H1 (cell line): Measurements from ENCODE around the gene ACBD6. TPM values are rescaled to one million over a fixed set of nuclear protein-coding genes. Genes with fewer than 3 reads are reported as not detected.

Experiments
- CTCF ChIA-PET: fragments of 300-600 bp; sonication (Branson Sonifier 250); formaldehyde crosslinking; loops from one replicate; lab custom pipeline; 2021; ENCODE audit not compliant: partially characterized antibody; lab: Charles Lee
- POLR2A ChIA-PET: fragments of 300-600 bp; sonication (Branson Sonifier 250); formaldehyde crosslinking; loops from one replicate; lab custom pipeline; 2021; ENCODE audit warnings: inconsistent platforms; ENCODE audit not compliant: partially characterized antibody; lab: Charles Lee
- DNase-seq, 2 experiments: peaks; one replicate each; pipeline versions ENCODE4 v3.0.0 to v3.0.0-alpha.2; 2010 to 2022; ENCODE audit warnings: low spot score in 2 of 2, low read depth in 1 of 2, mixed read lengths in 1 of 2
- FAIRE-seq: peaks from 2 replicates; lab custom pipeline; 2011; peaks lifted over from hg19 to GRCh38; lab: Jason Lieb, UNC
- H2AFZ ChIP-seq: 2 replicates; pipeline ENCODE4 v1.8.1; 2012; ENCODE audit warnings: low read length, inconsistent platforms
- H2AK5ac ChIP-seq: 2 replicates; pipeline ENCODE4 v1.6.1; 2013; ENCODE audit warnings: low read depth, low read length
- H2BK120ac ChIP-seq: replicated peaks from 2 replicates; pipeline ENCODE3; 2013; ENCODE audit warnings: low read depth, low read length, inconsistent platforms
- H2BK12ac ChIP-seq: 2 replicates; pipeline ENCODE4 v1.6.1; 2013; ENCODE audit warnings: low read depth, low read length
- H2BK15ac ChIP-seq: 2 replicates; pipeline ENCODE4 v1.6.1; 2013; ENCODE audit warnings: low read length
- H2BK20ac ChIP-seq: 2 replicates; pipeline ENCODE4 v1.6.1; 2013; ENCODE audit warnings: low read length
- H2BK5ac ChIP-seq: 2 replicates; pipeline ENCODE4 v1.6.1; 2013; ENCODE audit warnings: low read depth, low read length
- H3K14ac ChIP-seq: 2 replicates; pipeline ENCODE4 v1.6.1; 2013; ENCODE audit warnings: inconsistent platforms; ENCODE audit not compliant: insufficient read length
- H3K18ac ChIP-seq: 2 replicates; pipeline ENCODE4 v1.6.1; 2013; ENCODE audit warnings: low read length; ENCODE audit errors: extremely low read depth
- H3K23ac ChIP-seq: 2 replicates; pipeline ENCODE4 v1.6.1; 2013; ENCODE audit warnings: inconsistent platforms; ENCODE audit not compliant: insufficient read length
- H3K23me2 ChIP-seq: 2 replicates; pipeline ENCODE4 v1.6.1; 2013; ENCODE audit warnings: low read depth, low read length
- H3K27ac ChIP-seq: 2 replicates; pipeline ENCODE4 v1.6.1; 2011; ENCODE audit warnings: low read depth, low read length, inconsistent platforms
- H3K27me3 ChIP-seq, 4 experiments: replicated peaks in 1 of 4; 1 replicate in 1 of 4; 2 replicates in 3 of 4; pipeline versions ENCODE4 v1.6.1 to v1.8.1; 2011 to 2013; ENCODE audit warnings: low read length in 3 of 4, mild to moderate bottlenecking in 3 of 4, inconsistent platforms in 2 of 4, mixed read lengths in 2 of 4, moderate library complexity in 1 of 4; ENCODE audit not compliant: control insufficient read depth in 3 of 4, insufficient read depth in 3 of 4; ENCODE audit errors: extremely low read depth in 1 of 4
- H3K36me3 ChIP-seq, 4 experiments: 2 replicates each; pipeline versions ENCODE4 v1.6.1 to v1.8.1; 2011 to 2013; ENCODE audit warnings: mild to moderate bottlenecking in 4 of 4, low read length in 3 of 4, moderate library complexity in 2 of 4, control low read depth in 1 of 4, inconsistent platforms in 1 of 4; ENCODE audit not compliant: insufficient read depth in 4 of 4, control insufficient read depth in 2 of 4
- H3K4ac ChIP-seq: replicated peaks from 2 replicates; pipeline ENCODE3; 2013; ENCODE audit warnings: low read length, low read depth, mixed read lengths, inconsistent platforms; ENCODE audit not compliant: insufficient read length
- H3K4me1 ChIP-seq, 4 experiments: replicated peaks in 1 of 4; 1 replicate in 1 of 4; 2 replicates in 3 of 4; pipeline versions ENCODE4 v1.6.1 to v1.8.1; 2011 to 2013; ENCODE audit warnings: low read length in 3 of 4, inconsistent platforms in 2 of 4, mixed read lengths in 1 of 4; ENCODE audit not compliant: insufficient read depth in 4 of 4, control insufficient read depth in 3 of 4
- H3K4me2 ChIP-seq, 2 experiments: 2 replicates each; pipeline versions ENCODE4 v1.6.1 to v1.8.1; 2011 to 2013; ENCODE audit warnings: low read depth in 2 of 2, low read length in 2 of 2, control low read depth in 1 of 2, inconsistent platforms in 1 of 2, mild to moderate bottlenecking in 1 of 2; ENCODE audit not compliant: insufficient read depth in 1 of 2
- H3K4me3 ChIP-seq, 4 experiments: fragments of 200-600, 300-600 bp in 1 of 4; sonication (generic), shearing (Covaris generic), sonication (Bioruptor Twin) in 1 of 4; 2 replicates each; pipeline versions ENCODE4 v1.5.1 to v1.8.1; 2011 to 2016; ENCODE audit warnings: low read length in 4 of 4, low read depth in 3 of 4, control low read depth in 2 of 4, inconsistent platforms in 2 of 4, mild to moderate bottlenecking in 2 of 4, mixed read lengths in 1 of 4, moderate library complexity in 1 of 4; ENCODE audit not compliant: insufficient read depth in 2 of 4; ENCODE audit errors: extremely low read depth in 1 of 4
- H3K56ac ChIP-seq: replicated peaks from 2 replicates; pipeline ENCODE3; 2013; ENCODE audit warnings: low read depth, mild to moderate bottlenecking, mixed read lengths, low read length, inconsistent platforms; ENCODE audit not compliant: insufficient read length
- H3K79me1 ChIP-seq: 2 replicates; pipeline ENCODE4 v1.6.1; 2013; ENCODE audit warnings: low read depth, low read length, control low read depth
- H3K79me2 ChIP-seq, 2 experiments: 2 replicates each; pipeline versions ENCODE4 v1.6.1 to v1.8.1; 2012 to 2013; ENCODE audit warnings: low read length in 2 of 2, mild to moderate bottlenecking in 2 of 2, inconsistent platforms in 1 of 2; ENCODE audit not compliant: insufficient read depth in 2 of 2, control insufficient read depth in 1 of 2
- H3K9ac ChIP-seq, 4 experiments: replicated peaks in 1 of 4; 1 replicate in 1 of 4; 2 replicates in 3 of 4; pipeline versions ENCODE4 v1.6.1 to v1.8.1; 2011 to 2013; ENCODE audit warnings: low read depth in 3 of 4, low read length in 3 of 4, control low read depth in 2 of 4, mild to moderate bottlenecking in 2 of 4, moderate library complexity in 2 of 4, inconsistent platforms in 1 of 4; ENCODE audit errors: extremely low read depth in 1 of 4
- H3K9me3 ChIP-seq, 2 experiments: 2 replicates each; pipeline versions ENCODE4 v1.6.1 to v1.8.1; 2012 to 2013; ENCODE audit warnings: mild to moderate bottlenecking in 2 of 2, moderate library complexity in 2 of 2, control low read depth in 1 of 2, inconsistent platforms in 1 of 2, low read depth in 1 of 2, low read length in 1 of 2, mixed read lengths in 1 of 2; ENCODE audit not compliant: insufficient read depth in 2 of 2
- H4K20me1 ChIP-seq, 2 experiments: replicated peaks in 1 of 2; 2 replicates each; pipeline versions ENCODE3 to v1.8.1; 2011 to 2013; ENCODE audit warnings: inconsistent platforms in 2 of 2, low read length in 2 of 2, mild to moderate bottlenecking in 1 of 2; ENCODE audit not compliant: insufficient read depth in 2 of 2, control insufficient read depth in 1 of 2
- H4K5ac ChIP-seq: 2 replicates; pipeline ENCODE4 v1.6.1; 2013; ENCODE audit warnings: low read length, low read depth, mixed read lengths, inconsistent platforms; ENCODE audit not compliant: insufficient read length
- H4K8ac ChIP-seq: 2 replicates; pipeline ENCODE4 v1.8.0; 2013; ENCODE audit warnings: mild to moderate bottlenecking, moderate library complexity, low read length, inconsistent platforms; ENCODE audit not compliant: insufficient read depth; ENCODE audit errors: extremely low read depth
- H4K91ac ChIP-seq: replicated peaks from 2 replicates; pipeline ENCODE3; 2013; ENCODE audit warnings: low read length, mixed read lengths, inconsistent platforms; ENCODE audit not compliant: insufficient read length
- BRCA1 ChIP-seq: IDR thresholded peaks from 2 replicates; pipeline ENCODE4 v1.6.1; 2012; ENCODE audit warnings: low read depth, low read length, improper control_type of control experiment
- CBX5 ChIP-seq: fragments of 300-800, 300-1000 bp; sonication (generic); IDR thresholded peaks from 2 replicates; pipeline ENCODE4 v1.7.1; 2016; ENCODE audit warnings: antibody characterized with exemption, low read length, low read depth
- CHD1 ChIP-seq: IDR thresholded peaks from 2 replicates; pipeline ENCODE4 v1.6.1; 2012; ENCODE audit warnings: low read depth, low read length, improper control_type of control experiment
- CHD2 ChIP-seq: IDR thresholded peaks from 2 replicates; pipeline ENCODE4 v1.6.1; 2012; ENCODE audit warnings: low read length, improper control_type of control experiment
- JUN ChIP-seq: IDR thresholded peaks from 2 replicates; pipeline ENCODE4 v1.6.1; 2011; ENCODE audit warnings: low read depth, mild to moderate bottlenecking, improper control_type of control experiment, low read length
- SP1 ChIP-seq: IDR thresholded peaks from 2 replicates; pipeline ENCODE4 v1.6.1; 2011; ENCODE audit warnings: low read depth, low read length
- TAF1 ChIP-seq: IDR thresholded peaks from 2 replicates; pipeline ENCODE4 v1.6.1; 2011; ENCODE audit warnings: mild to moderate bottlenecking, low read depth, low read length
- WGBS, 2 experiments: shearing (Covaris generic) in 1 of 2; methylation state at CpG; one replicate each; pipeline versions ENCODE4 v1.1.6 to v1.1.7; 2013 to 2015; ENCODE audit warnings: low lambda C conversion rate in 2 of 2, mixed read lengths in 2 of 2, inconsistent platforms in 1 of 2, low coverage in 1 of 2, missing lambda C conversion rate in 1 of 2; ENCODE audit not compliant: insufficient replicate concordance in 2 of 2, insufficient coverage in 1 of 2, insufficient read length in 1 of 2; ENCODE audit errors: extremely low coverage in 1 of 2, missing lambda C conversion rate in 1 of 2; 5-methylcytosine and 5-hydroxymethylcytosine counted together
- polyA plus RNA-seq, 7 experiments: library from polyadenylated mRNA; depleted of rRNA in 3 of 7; stranded (reverse) in 5 of 7; unstranded in 2 of 7; fragments of >200 nt in 5 of 7; fragments of 200-250 nt in 2 of 7; gene quantifications; 1 replicate in 5 of 7; 2 replicates in 1 of 7; 4 replicates in 1 of 7; pipeline versions ENCODE4 v1.2.1 to v1.2.3, GENCODE V29; 2011 to 2013; ENCODE audit warnings: missing spikeins in 2 of 7, mixed read lengths in 2 of 7
- total RNA-seq: library from RNA; stranded (reverse); fragmentation: NEBNext Ultra II Directional; extraction: Animal tissue kit (Norgen Biotek cat#: 25700); gene quantifications from 2 replicates; pipeline ENCODE4 v1.2.1, GENCODE V29; 2021
- TF ChIP-seq, protein P1 (sequence below): IDR thresholded peaks from 2 replicates; pipeline ENCODE4 v1.6.1; 2011; ENCODE audit warnings: low read depth, mild to moderate bottlenecking, low read length; ENCODE audit not compliant: insufficient read depth

The ACBD6 gene
- total and polyA plus RNA-seq, 2 of the 8 experiments (the other 6 are each of a cell fraction or from before 2014, with no cell fraction given): 52.0 to 67.7 TPM

DNA sequence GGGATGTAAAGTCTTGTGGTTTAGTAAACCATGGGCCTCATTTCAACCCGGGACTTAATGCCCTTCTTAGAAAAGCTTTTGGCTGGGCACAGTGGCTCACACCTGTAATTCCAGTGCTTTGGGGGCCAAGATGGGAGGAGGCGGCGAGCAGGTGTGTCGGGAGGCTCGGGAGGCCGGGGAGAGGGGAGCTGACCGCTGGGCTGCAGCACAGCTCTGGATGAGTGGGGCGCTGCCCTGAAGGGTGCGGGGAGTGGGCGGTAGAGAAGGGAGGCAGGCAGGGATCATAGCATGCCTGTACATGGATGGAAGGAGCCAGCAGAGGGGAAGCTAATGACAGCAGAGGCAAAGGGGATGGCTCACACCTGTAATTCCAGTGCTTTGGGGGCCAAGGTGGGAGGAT lies 241.3 kb downstream of the ACBD6 start:
- no peak overlapping the region for H4K8ac ChIP-seq
- H2AK5ac ChIP-seq: no peak overlapping the region
- TF ChIP-seq CBX5: no peak
- TF ChIP-seq, protein P1, sequence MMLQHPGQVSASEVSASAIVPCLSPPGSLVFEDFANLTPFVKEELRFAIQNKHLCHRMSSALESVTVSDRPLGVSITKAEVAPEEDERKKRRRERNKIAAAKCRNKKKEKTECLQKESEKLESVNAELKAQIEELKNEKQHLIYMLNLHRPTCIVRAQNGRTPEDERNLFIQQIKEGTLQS: no peak
- TF ChIP-seq CHD2: no peak
- TF ChIP-seq TAF1: no peak
- no peak for TF ChIP-seq BRCA1
- TF ChIP-seq SP1: no peak
- TF ChIP-seq CHD1: no peak
- no peak for TF ChIP-seq JUN
- no peak for DNase-seq
- no peaks in the 10 kb centered on the region for H3K79me1 ChIP-seq
- no peak overlapping the region for H4K5ac ChIP-seq
- no peak overlapping the region for H2BK120ac ChIP-seq
- H4K20me1 ChIP-seq: no peaks in the 10 kb centered on the region
- H3K4me3 ChIP-seq: no peak overlapping the region
- H2BK5ac ChIP-seq: no peak overlapping the region
- no peak overlapping the region for H3K4me2 ChIP-seq
- ChIA-PET CTCF (interaction anchor here (0.6 to 17.1 kb wide), 16 partner anchors 8 to 222 kb away, joined by 3 to 244 read pairs (median 5); no protein-coding TSS in a partner anchor), POLR2A (interaction anchor here (0.8 to 1.4 kb wide), 3 partner anchors 12 to 93 kb away, joined by 4 to 5 read pairs (median 4); partner anchors contain the start of gene LHX4)
- no peaks in the 10 kb centered on the region for H3K9me3 ChIP-seq
- no peaks in the 10 kb centered on the region for H3K79me2 ChIP-seq
- H2BK15ac ChIP-seq: no peak overlapping the region
- 90% methylated on average over 10 of the region's 10 CpGs; no CpG with 5 or more reads in 1 of the 2 experiments for WGBS, 2 experiments
- no peak overlapping the region for H3K56ac ChIP-seq
- no peak for FAIRE-seq
- no peak overlapping the region for H3K9ac ChIP-seq
- no peak overlapping the region for H3K4ac ChIP-seq
- no peak overlapping the region for H2BK20ac ChIP-seq
- no peak overlapping the region for H3K27ac ChIP-seq
- H2AFZ ChIP-seq: no peak overlapping the region
- H3K23ac ChIP-seq: no peak overlapping the region
- no peaks in the 10 kb centered on the region for H3K27me3 ChIP-seq
- H3K18ac ChIP-seq: no peak overlapping the region
- no peak overlapping the region for H3K14ac ChIP-seq
- no peak overlapping the region for H2BK12ac ChIP-seq
- H3K23me2 ChIP-seq: no peaks in the 10 kb centered on the region
- no peak overlapping the region for H4K91ac ChIP-seq
- H3K36me3 ChIP-seq: no peaks in the 10 kb centered on the region
- peaks cover 0 to 13% (median 3%) of the 10 kb centered on the region in 4 experiments; a peak in 5 of 7 replicates for H3K4me1 ChIP-seq
